Liver (tissue), 9 donors: ENCODE measurements around the gene IL17REL. TPM values are rescaled to one million over a fixed set of nuclear protein-coding genes. Genes with fewer than 3 reads are reported as not detected.

Experiments used
- DNase-seq: peaks from one replicate; pipeline ENCODE4 v3.0.0-alpha.2; 2017; ENCODE audit warnings: low spot score
- H3K27ac ChIP-seq, 2 donors: one replicate each; pipeline ENCODE4 v1.7.0; 2013; ENCODE audit warnings: inconsistent platforms in 2 of 2, low read length in 2 of 2, control low read depth in 1 of 2, low read depth in 1 of 2, mild to moderate bottlenecking in 1 of 2
- H3K27me3 ChIP-seq, 4 donors: one replicate each; pipeline versions ENCODE4 v1.6.1 to v1.7.0; 2013; ENCODE audit warnings: low read length in 3 of 4, inconsistent platforms in 1 of 4, mild to moderate bottlenecking in 1 of 4, moderate library complexity in 1 of 4; ENCODE audit not compliant: control insufficient read depth in 4 of 4, insufficient read depth in 4 of 4
- H3K36me3 ChIP-seq, 4 donors: one replicate each; pipeline versions ENCODE4 v1.6.1 to v1.7.0; 2013; ENCODE audit warnings: low read length in 3 of 4, mild to moderate bottlenecking in 3 of 4, low read depth in 1 of 4, moderate library complexity in 1 of 4; ENCODE audit not compliant: control insufficient read depth in 4 of 4, insufficient read depth in 3 of 4
- H3K4me1 ChIP-seq, 4 donors: one replicate each; pipeline versions ENCODE4 v1.6.1 to v1.7.0; 2013; ENCODE audit warnings: low read length in 3 of 4, mild to moderate bottlenecking in 3 of 4, moderate library complexity in 1 of 4; ENCODE audit not compliant: control insufficient read depth in 4 of 4, insufficient read depth in 4 of 4
- H3K4me3 ChIP-seq, 3 donors: one replicate each; pipeline versions ENCODE4 v1.6.1 to v1.7.0; 2013; ENCODE audit warnings: low read length in 3 of 3, control low read depth in 1 of 3, low read depth in 1 of 3, mild to moderate bottlenecking in 1 of 3
- H3K9ac ChIP-seq, 2 donors: one replicate each; pipeline ENCODE4 v1.7.0; 2013; ENCODE audit warnings: low read length in 2 of 2, mild to moderate bottlenecking in 2 of 2, moderate library complexity in 2 of 2, control low read depth in 1 of 2, low read depth in 1 of 2
- H3K9me3 ChIP-seq, 4 donors: one replicate each; pipeline versions ENCODE4 v1.6.1 to v1.7.0; 2013; ENCODE audit warnings: low read length in 3 of 4; ENCODE audit not compliant: control insufficient read depth in 4 of 4
- FOXA1 ChIP-seq: IDR thresholded peaks from 2 replicates; pipeline ENCODE4 v1.6.1; 2016; ENCODE audit warnings: antibody characterized with exemption
- FOXA2 ChIP-seq: IDR thresholded peaks from 2 replicates; pipeline ENCODE4 v1.6.1; 2016; ENCODE audit warnings: antibody characterized with exemption
- GABPA ChIP-seq, 2 donors: IDR thresholded peaks in 1 of 2; conservative IDR thresholded peaks in 1 of 2; 2 replicates each; pipeline ENCODE4 v1.6.1; 2016; ENCODE audit warnings: antibody characterized with exemption in 2 of 2, mild to moderate bottlenecking in 1 of 2, moderate library complexity in 1 of 2
- HNF4A ChIP-seq, 2 donors: conservative IDR thresholded peaks; 2 replicates each; pipeline ENCODE4 v1.6.1; 2016; ENCODE audit warnings: antibody characterized with exemption in 2 of 2, mild to moderate bottlenecking in 2 of 2
- JUND ChIP-seq, 2 donors: IDR thresholded peaks; 2 replicates each; pipeline ENCODE4 v1.6.1; 2016; ENCODE audit warnings: antibody characterized with exemption in 2 of 2
- MAX ChIP-seq: IDR thresholded peaks from 2 replicates; pipeline ENCODE4 v1.6.1; 2016; ENCODE audit warnings: antibody characterized with exemption
- NR2F2 ChIP-seq: IDR thresholded peaks from 2 replicates; pipeline ENCODE4 v1.6.1; 2016; ENCODE audit warnings: antibody characterized with exemption
- RAD21 ChIP-seq, 2 donors: IDR thresholded peaks; 2 replicates each; pipeline ENCODE4 v1.6.1; 2016; ENCODE audit warnings: antibody characterized with exemption in 2 of 2, mild to moderate bottlenecking in 2 of 2
- REST ChIP-seq: IDR thresholded peaks from 2 replicates; pipeline ENCODE4 v1.6.1; 2016; ENCODE audit warnings: antibody characterized with exemption, mild to moderate bottlenecking
- TAF1 ChIP-seq: conservative IDR thresholded peaks from 2 replicates; pipeline ENCODE4 v1.6.1; 2016; ENCODE audit warnings: antibody characterized with exemption, mild to moderate bottlenecking
- YY1 ChIP-seq: IDR thresholded peaks from 2 replicates; pipeline ENCODE4 v1.6.1; 2016; ENCODE audit warnings: antibody characterized with exemption, mild to moderate bottlenecking
- WGBS: extraction: QIAGEN DNeasy Blood & Tissue Kit; methylation state at CpG from one replicate; pipeline ENCODE4 v1.1.7; 2013; 5-methylcytosine and 5-hydroxymethylcytosine counted together
- polyA plus RNA-seq, 2 donors: library from polyadenylated mRNA; stranded (reverse) in 1 of 2; unstranded in 1 of 2; fragments of 200-250 nt in 1 of 2; fragments of >200 nt in 1 of 2; fragmentation: Nextera tagmentation in 1 of 2; extraction: Ambion mirVana in 1 of 2; gene quantifications; one replicate each; pipeline versions ENCODE4 v1.2.1 to v1.2.3, GENCODE V29; 2013 to 2015
- total RNA-seq, 2 donors: library from RNA; depleted of rRNA; stranded (reverse); fragments of >200 nt; gene quantifications; one replicate each; pipeline ENCODE4 v1.2.3, GENCODE V29; 2014
- TF ChIP-seq, protein P1 (sequence below): IDR thresholded peaks from 2 replicates; pipeline ENCODE4 v1.6.1; 2016; ENCODE audit warnings: antibody characterized with exemption
- TF ChIP-seq, protein P2 (sequence below): IDR thresholded peaks from 2 replicates; pipeline ENCODE4 v1.6.1; 2016; ENCODE audit warnings: antibody characterized with exemption
- donor health status: healthy.
- donor health status: healthy.
- donor health status: healthy.
- donor health status: healthy.
- donor health status: healthy.

Gene IL17REL
- total and polyA plus RNA-seq, 4 donors: under 0.01 TPM; not detected in 3

GRCh38 chr22:50061141-50061823 is 48.7 kb upstream of the IL17REL start:
- WGBS: 79% methylated on average over 27 of the region's 27 CpGs
- Histone ChIP-seq H3K9ac (no peak overlapping the region), H3K9me3 (no peaks in the 10 kb centered on the region), H3K4me1 (peaks cover 0 to 6% (median 0%) of the 10 kb centered on the region in 4 donors), H3K27me3 (peaks cover 0 to 2% (median 0%) of the 10 kb centered on the region in 4 donors), H3K4me3 (no peak overlapping the region), H3K27ac (no peak overlapping the region), H3K36me3 (no peaks in the 10 kb centered on the region)
- no peak for DNase-seq
- TF ChIP-seq, protein P1, sequence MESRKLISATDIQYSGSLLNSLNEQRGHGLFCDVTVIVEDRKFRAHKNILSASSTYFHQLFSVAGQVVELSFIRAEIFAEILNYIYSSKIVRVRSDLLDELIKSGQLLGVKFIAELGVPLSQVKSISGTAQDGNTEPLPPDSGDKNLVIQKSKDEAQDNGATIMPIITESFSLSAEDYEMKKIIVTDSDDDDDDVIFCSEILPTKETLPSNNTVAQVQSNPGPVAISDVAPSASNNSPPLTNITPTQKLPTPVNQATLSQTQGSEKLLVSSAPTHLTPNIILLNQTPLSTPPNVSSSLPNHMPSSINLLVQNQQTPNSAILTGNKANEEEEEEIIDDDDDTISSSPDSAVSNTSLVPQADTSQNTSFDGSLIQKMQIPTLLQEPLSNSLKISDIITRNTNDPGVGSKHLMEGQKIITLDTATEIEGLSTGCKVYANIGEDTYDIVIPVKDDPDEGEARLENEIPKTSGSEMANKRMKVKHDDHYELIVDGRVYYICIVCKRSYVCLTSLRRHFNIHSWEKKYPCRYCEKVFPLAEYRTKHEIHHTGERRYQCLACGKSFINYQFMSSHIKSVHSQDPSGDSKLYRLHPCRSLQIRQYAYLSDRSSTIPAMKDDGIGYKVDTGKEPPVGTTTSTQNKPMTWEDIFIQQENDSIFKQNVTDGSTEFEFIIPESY: no peak
- TF ChIP-seq REST: no peak
- TF ChIP-seq YY1: no peak
- no peak for TF ChIP-seq TAF1
- no peak for TF ChIP-seq HNF4A (conservative IDR thresholded peaks at IDR 0.05)
- TF ChIP-seq, protein P2, sequence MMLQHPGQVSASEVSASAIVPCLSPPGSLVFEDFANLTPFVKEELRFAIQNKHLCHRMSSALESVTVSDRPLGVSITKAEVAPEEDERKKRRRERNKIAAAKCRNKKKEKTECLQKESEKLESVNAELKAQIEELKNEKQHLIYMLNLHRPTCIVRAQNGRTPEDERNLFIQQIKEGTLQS: no peak
- TF ChIP-seq JUND (IDR thresholded peaks at IDR 0.05): no peak
- TF ChIP-seq NR2F2: no peak
- no peak for TF ChIP-seq GABPA (IDR thresholded peaks at IDR 0.05 in 1 of 2, conservative IDR thresholded peaks at IDR 0.05 in 1 of 2)
- no peak for TF ChIP-seq MAX
- TF ChIP-seq FOXA1: no peak
- TF ChIP-seq RAD21 (IDR thresholded peaks at IDR 0.05): no peak
- no peak for TF ChIP-seq FOXA2

DNA sequence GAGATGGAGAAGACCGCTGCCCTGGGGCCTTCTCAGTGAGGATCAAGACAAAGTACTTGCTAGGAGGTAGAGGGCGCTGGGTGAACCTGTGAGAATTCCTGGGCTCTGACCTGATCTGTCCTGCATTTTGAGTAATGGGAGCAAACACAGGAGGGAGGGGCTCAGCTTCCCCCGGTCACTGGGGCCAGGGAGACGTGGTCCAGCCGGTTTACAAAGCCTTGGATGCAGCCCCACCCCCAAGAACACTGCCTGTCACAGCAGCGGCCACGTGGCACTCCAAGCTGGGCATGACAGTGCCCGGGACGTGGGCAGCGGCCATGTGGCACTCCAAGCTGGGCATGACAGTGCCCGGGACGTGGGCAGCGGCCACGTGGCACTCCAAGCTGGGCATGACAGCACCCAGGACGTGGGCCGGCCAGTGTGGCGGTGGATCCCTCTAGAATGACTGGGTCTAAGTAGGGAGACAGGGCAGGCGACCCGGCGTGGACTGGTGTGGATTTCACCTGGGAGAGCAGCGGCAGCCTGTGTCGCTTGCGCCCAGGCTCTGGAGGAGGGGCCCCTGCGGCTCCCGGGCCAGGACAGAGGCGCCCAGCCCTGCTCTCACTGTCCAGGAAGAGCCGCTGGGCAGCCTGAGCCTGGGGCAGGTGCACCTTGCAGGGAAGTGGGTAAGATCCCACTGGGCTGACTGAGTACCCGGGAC is 48.0 kb upstream of the IL17REL start:
- TF ChIP-seq, protein P1: no peak
- no peak for TF ChIP-seq TAF1
- DNase-seq: no peak
- WGBS: 67% methylated on average over 28 of the region's 28 CpGs
- Histone ChIP-seq H3K4me1 (peaks cover 0 to 6% (median 0%) of the 10 kb centered on the region in 4 donors), H3K9me3 (no peaks in the 10 kb centered on the region), H3K27me3 (peaks cover 0 to 2% (median 0%) of the 10 kb centered on the region in 4 donors), H3K4me3 (no peak overlapping the region), H3K36me3 (no peaks in the 10 kb centered on the region), H3K27ac (no peak overlapping the region), H3K9ac (no peak overlapping the region)
